GM12878 (cell line): Measurements from ENCODE around the gene CBLN2. TPM values are rescaled to one million over a fixed set of nuclear protein-coding genes. Genes with fewer than 3 reads are reported as not detected.

Experiments
- ATAC-seq: fragments of 200-7000 bp; cut with Tn5 transposase; 3 replicates; pipeline ENCODE4 v1.9.1; 2020; ENCODE audit warnings: mild to moderate bottlenecking, moderate library complexity
- Bru-seq: library from RNA; stranded (reverse); fragments of 400-500 nt; gene quantifications from one replicate; lab custom pipeline; 2021; lab: Mats Ljungman, UMichigan
- BruChase-seq, 2 experiments: library from RNA; stranded (reverse); fragments of 400-500 nt; gene quantifications; one replicate each; lab custom pipeline; 2021; lab: Mats Ljungman, UMichigan
- BruUV-seq: library from RNA; stranded (reverse); fragments of 400-500 nt; replicated peaks from 2 replicates; lab custom pipeline; 2021; lab: Mats Ljungman, UMichigan
- CTCF ChIA-PET: fragments of 300-600 bp; sonication (Branson Sonifier 250); formaldehyde crosslinking; extraction: SDS; loops from one replicate; lab custom pipeline; 2021; ENCODE audit warnings: inconsistent platforms; lab: Yijun Ruan, JAX
- POLR2A ChIA-PET: fragments of 350-600 bp; formaldehyde crosslinking; extraction: SDS; loops from one replicate; lab custom pipeline; 2021; ENCODE audit warnings: inconsistent platforms; lab: Charles Lee
- RAD21 ChIA-PET: fragments of 300-600 bp; sonication (Branson Sonifier 250); formaldehyde crosslinking; loops from one replicate; lab custom pipeline; 2023; ENCODE audit warnings: antibody characterized with exemption; ENCODE audit not compliant: unreplicated experiment; lab: Charles Lee
- SMC1A ChIA-PET: fragments of 300-600 bp; sonication (Branson Sonifier 250); formaldehyde crosslinking; loops from one replicate; lab custom pipeline; 2023; ENCODE audit not compliant: unreplicated experiment, uncharacterized antibody; lab: Charles Lee
- DNase-seq: peaks from one replicate; pipeline ENCODE4 v3.0.0-alpha.2; 2011; ENCODE audit warnings: low read depth, low spot score
- FAIRE-seq: peaks from 3 replicates; lab custom pipeline; 2011; peaks lifted over from hg19 to GRCh38; lab: Jason Lieb, UNC
- H2AFZ ChIP-seq: 2 replicates; pipeline ENCODE4 v1.6.0; 2011; ENCODE audit warnings: low read depth, low read length, control low read depth; ENCODE audit not compliant: control insufficient read depth
- H3K27ac ChIP-seq: 2 replicates; pipeline ENCODE4 v1.5.1; 2011; ENCODE audit warnings: control low read depth; ENCODE audit not compliant: control insufficient read depth, insufficient read depth
- H3K27me3 ChIP-seq, 2 experiments: replicated peaks in 1 of 2; 2 replicates each; pipeline versions ENCODE4 v1.6.0 to v1.6.1; 2011; ENCODE audit warnings: low read length in 1 of 2; ENCODE audit not compliant: control insufficient read depth in 2 of 2, insufficient read depth in 2 of 2
- H3K36me3 ChIP-seq, 2 experiments: 2 replicates each; pipeline ENCODE4 v1.5.1; 2011; ENCODE audit warnings: low read length in 1 of 2; ENCODE audit not compliant: control insufficient read depth in 2 of 2, insufficient read depth in 2 of 2
- H3K4me1 ChIP-seq: 2 replicates; pipeline ENCODE4 v1.6.1; 2011; ENCODE audit warnings: mild to moderate bottlenecking, low read length, moderate library complexity, mixed read lengths; ENCODE audit not compliant: control insufficient read depth, insufficient read depth
- H3K4me2 ChIP-seq: 2 replicates; pipeline ENCODE4 v1.6.0; 2011; ENCODE audit warnings: control low read depth; ENCODE audit not compliant: control insufficient read depth, insufficient read depth
- H3K4me3 ChIP-seq: fragments of 200-600 bp; sonication (generic); 2 replicates; pipeline ENCODE4 v1.5.1; 2016
- H3K79me2 ChIP-seq: 2 replicates; pipeline ENCODE4 v1.6.0; 2011; ENCODE audit warnings: low read length; ENCODE audit not compliant: control insufficient read depth, insufficient read depth
- H3K9ac ChIP-seq: 2 replicates; pipeline ENCODE4 v1.8.0; 2011; ENCODE audit warnings: low read length, control low read depth, mixed read lengths; ENCODE audit not compliant: control insufficient read depth, insufficient read depth
- H3K9me3 ChIP-seq: replicated peaks from 3 replicates; pipeline ENCODE4 v1.5.1; 2011; ENCODE audit warnings: mild to moderate bottlenecking, low read length; ENCODE audit not compliant: control insufficient read depth, insufficient read depth
- H4K20me1 ChIP-seq: 2 replicates; pipeline ENCODE4 v1.6.0; 2011; ENCODE audit not compliant: control insufficient read depth, insufficient read depth
- CREB1 ChIP-seq: IDR thresholded peaks from 2 replicates; pipeline ENCODE4 v1.6.1; 2012; ENCODE audit warnings: low read depth, mild to moderate bottlenecking, inconsistent platforms
- EGR1 ChIP-seq, 2 experiments: IDR thresholded peaks; 1 replicate in 1 of 2; 2 replicates in 1 of 2; pipeline ENCODE4 v1.6.1; 2011 to 2012; ENCODE audit warnings: low read depth in 2 of 2, low read length in 2 of 2, borderline replicate concordance in 1 of 2, mild to moderate bottlenecking in 1 of 2, moderate library complexity in 1 of 2
- PAX8 ChIP-seq: fragments of 450-650 bp; IDR thresholded peaks from 2 replicates; pipeline ENCODE4 v1.6.1; 2017; ENCODE audit warnings: mild to moderate bottlenecking, moderate library complexity
- RAD21 ChIP-seq: IDR thresholded peaks from 2 replicates; pipeline ENCODE4 v1.6.1; 2011; ENCODE audit warnings: mild to moderate bottlenecking, low read depth, low read length, moderate library complexity; ENCODE audit not compliant: insufficient read depth
- RUNX3 ChIP-seq: IDR thresholded peaks from 2 replicates; pipeline ENCODE4 v1.6.1; 2012; ENCODE audit warnings: low read length, inconsistent platforms
- SMC3 ChIP-seq: IDR thresholded peaks from 2 replicates; pipeline ENCODE4 v1.6.1; 2011; ENCODE audit warnings: low read length, improper control_type of control experiment, borderline replicate concordance
- TCF12 ChIP-seq: IDR thresholded peaks from 2 replicates; pipeline ENCODE4 v1.6.1; 2011; ENCODE audit warnings: low read depth, mild to moderate bottlenecking, low read length
- TCF3 ChIP-seq: IDR thresholded peaks from 2 replicates; pipeline ENCODE4 v1.6.1; 2012; ENCODE audit warnings: low read depth, mild to moderate bottlenecking, low read length, borderline replicate concordance; ENCODE audit not compliant: insufficient read depth
- YY1 ChIP-seq: IDR thresholded peaks from 2 replicates; pipeline ENCODE4 v1.6.1; 2011; ENCODE audit warnings: low read depth, mild to moderate bottlenecking, low read length
- WGBS: methylation state at CpG from one replicate; pipeline ENCODE4 v1.1.6; 2016; ENCODE audit warnings: low lambda C conversion rate; ENCODE audit not compliant: insufficient replicate concordance, insufficient coverage; ENCODE audit errors: missing lambda C conversion rate; 5-methylcytosine and 5-hydroxymethylcytosine counted together
- in situ Hi-C: fragments of 300-500 bp; cut with MboI; formaldehyde crosslinking; loops from 9 replicates; pipeline ENCODE4 v1.14.3; 2018; ENCODE audit warnings: mixed read lengths
- intact Hi-C: fragments of 100-400 bp; cut with micrococcal nuclease; formaldehyde crosslinking; loops from one replicate; pipeline ENCODE4 v1.14.2; 2022; ENCODE audit not compliant: unreplicated experiment
- long read RNA-seq, 2 experiments: library from polyadenylated mRNA; unstranded; transcript quantifications; one replicate each; pipeline ENCODE4 v2.0.0, GENCODE V29; 2019 to 2020
- polyA minus RNA-seq, 3 experiments: library from RNA; depleted of rRNA, polyadenylated mRNA; stranded (reverse); fragments of >200 nt; gene quantifications; 2 replicates each; pipeline ENCODE4 v1.2.3, GENCODE V29; 2011
- polyA plus RNA-seq, 11 experiments: library from polyadenylated mRNA; depleted of rRNA in 4 of 11; unstranded in 6 of 11; stranded (reverse) in 5 of 11; fragments of >200 nt; fragmentation: Nextera tagmentation in 4 of 11; fragmentation: Illumina TruSeq in 1 of 11; extraction: Ambion mirVana in 4 of 11; extraction: Trizol in 1 of 11; gene quantifications; 1 replicate in 1 of 11; 2 replicates in 10 of 11; pipeline versions ENCODE4 v1.2.1 to v1.2.3, GENCODE V29; 2011 to 2016; ENCODE audit warnings: inconsistent platforms in 2 of 11, missing spikeins in 2 of 11, low read depth in 1 of 11
- total RNA-seq, 4 experiments: library from RNA; depleted of rRNA in 3 of 4; stranded (reverse); fragments of >200 nt in 3 of 4; fragmentation: Illumina TruSeq in 1 of 4; extraction: Trizol in 1 of 4; gene quantifications; 2 replicates each; pipeline versions ENCODE4 v1.2.1 to v1.2.3, GENCODE V29; 2013 to 2021
- TF ChIP-seq, protein P1 (sequence below), 3 experiments: IDR thresholded peaks in 2 of 3; conservative IDR thresholded peaks in 1 of 3; 2 replicates each; pipeline ENCODE4 v1.5.1; 2011; ENCODE audit warnings: low read depth in 3 of 3, low read length in 3 of 3, mild to moderate bottlenecking in 3 of 3, control low read depth in 2 of 3, moderate library complexity in 2 of 3, inconsistent platforms in 1 of 3, mixed read lengths in 1 of 3; ENCODE audit not compliant: control insufficient read depth in 2 of 3, insufficient read depth in 1 of 3; ENCODE audit errors: extremely low read depth in 1 of 3
- TF ChIP-seq, protein P2 (sequence below): fragments of 450-650 bp; IDR thresholded peaks from 2 replicates; pipeline ENCODE4 v1.6.1; 2017; ENCODE audit warnings: mild to moderate bottlenecking

The CBLN2 gene
- not detected in 2 replicates for total RNA-seq (2013; cell fraction: nucleolus; rRNA removed)
- total RNA-seq (2014; rRNA removed): 0.11 and 0.28 TPM in 2 replicates
- total RNA-seq (2014; rRNA removed; fragmentation: Illumina TruSeq; extraction: Trizol): 0.22 and 0.28 TPM in 2 replicates
- 0.21 and 0.38 TPM in 2 replicates for total RNA-seq (2021)
- not detected for polyA plus RNA-seq (2011; ENCODE audit: low read depth)
- 14.6 and 17.0 TPM in 2 replicates for polyA plus RNA-seq (2011; rRNA removed)
- polyA plus RNA-seq (2011; cell fraction: cytosol; rRNA removed): 8.2 and 8.6 TPM in 2 replicates
- 12.8 and 16.1 TPM in 2 replicates for polyA plus RNA-seq (2011; cell fraction: nucleus; rRNA removed)
- 0.37 TPM in 1 of 2 replicates, not detected in the other for polyA plus RNA-seq (2012)
- 0.31 and 0.41 TPM in 2 replicates for polyA plus RNA-seq (2014; fragmentation: Illumina TruSeq; extraction: Trizol)
- polyA plus RNA-seq (2014; fragmentation: Nextera tagmentation; extraction: Ambion mirVana): under 1 TPM in 1 of 2 experiments, not detected in 1; 0.11 TPM
- polyA plus RNA-seq (2014; rRNA removed): 0.18 and 1.1 TPM in 2 replicates
- polyA plus RNA-seq (2016; fragmentation: Nextera tagmentation; extraction: Ambion mirVana): under 1 TPM in 1 of 2 experiments, not detected in 1; 0.16 TPM
- 8.9 and 9.6 TPM in 2 replicates for polyA minus RNA-seq (2011; rRNA and poly(A)+ RNA removed)
- 3.7 and 3.9 TPM in 2 replicates for polyA minus RNA-seq (2011; cell fraction: cytosol; rRNA and poly(A)+ RNA removed)
- polyA minus RNA-seq (2011; cell fraction: nucleus; rRNA and poly(A)+ RNA removed): 4.1 and 6.0 TPM in 2 replicates
- Bru-seq, nascent RNA: percentile 6 among the genes with signal in this experiment
- BruChase-seq, experiment 1, labeled RNA remaining after a 6-hour chase: percentile 6 among the genes with signal in this experiment
- BruChase-seq, experiment 2, labeled RNA remaining after a 2-hour chase: percentile 7 among the genes with signal in this experiment
- long read RNA-seq, experiment 1, partial matches to known transcripts: 0 of 4 reads
- long read RNA-seq, experiment 1, other reads (novel, unspliced or antisense): 1 of 4 reads
- long read RNA-seq, experiment 2, partial matches to known transcripts: 11 of 17 reads
- long read RNA-seq, experiment 2, other reads (novel, unspliced or antisense): 6 of 17 reads

DNA sequence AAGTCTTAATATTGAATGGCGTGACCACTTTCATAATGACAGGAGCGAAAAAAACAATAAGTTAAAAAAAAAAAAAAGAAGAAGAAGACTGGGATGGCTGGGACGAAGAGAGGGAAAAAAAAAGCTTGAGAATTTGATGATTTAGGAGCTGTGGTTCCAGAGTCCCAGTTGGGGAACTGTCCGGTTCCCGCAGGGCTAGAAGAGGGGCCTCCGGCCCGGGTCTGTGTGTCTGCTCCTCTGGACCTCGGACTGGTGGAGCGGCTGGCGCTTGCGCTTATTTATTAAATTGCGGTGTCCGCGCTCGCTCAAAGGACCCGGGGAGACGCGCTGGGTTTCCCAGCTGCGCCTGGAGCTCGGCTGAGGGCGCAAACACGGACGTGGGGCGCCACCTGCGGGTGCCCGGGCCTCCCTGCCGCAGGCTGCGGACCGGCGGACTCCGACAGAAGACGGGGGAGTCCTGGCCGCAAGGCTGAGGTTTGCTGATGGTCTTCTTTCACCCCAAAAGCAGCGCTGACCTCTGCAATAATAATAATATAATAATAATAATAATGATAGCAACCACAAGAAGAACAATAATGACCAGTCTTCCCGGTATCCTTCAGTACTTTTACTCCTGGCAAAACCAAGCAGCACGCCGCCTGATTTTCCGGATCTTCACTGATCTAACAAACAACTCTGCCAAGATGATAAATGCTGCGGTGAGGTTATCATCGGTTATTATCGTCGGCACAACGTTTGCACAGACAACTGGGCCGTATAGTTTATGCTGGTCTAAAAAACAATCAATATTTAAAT, at the start of gene CBLN2:
Gene CBLN2 (minus strand): TSS at position 251 of the 795 bp plus-strand sequence. CDS start 2,182 bp downstream, outside the sequence.
- TF ChIP-seq, protein P1, sequence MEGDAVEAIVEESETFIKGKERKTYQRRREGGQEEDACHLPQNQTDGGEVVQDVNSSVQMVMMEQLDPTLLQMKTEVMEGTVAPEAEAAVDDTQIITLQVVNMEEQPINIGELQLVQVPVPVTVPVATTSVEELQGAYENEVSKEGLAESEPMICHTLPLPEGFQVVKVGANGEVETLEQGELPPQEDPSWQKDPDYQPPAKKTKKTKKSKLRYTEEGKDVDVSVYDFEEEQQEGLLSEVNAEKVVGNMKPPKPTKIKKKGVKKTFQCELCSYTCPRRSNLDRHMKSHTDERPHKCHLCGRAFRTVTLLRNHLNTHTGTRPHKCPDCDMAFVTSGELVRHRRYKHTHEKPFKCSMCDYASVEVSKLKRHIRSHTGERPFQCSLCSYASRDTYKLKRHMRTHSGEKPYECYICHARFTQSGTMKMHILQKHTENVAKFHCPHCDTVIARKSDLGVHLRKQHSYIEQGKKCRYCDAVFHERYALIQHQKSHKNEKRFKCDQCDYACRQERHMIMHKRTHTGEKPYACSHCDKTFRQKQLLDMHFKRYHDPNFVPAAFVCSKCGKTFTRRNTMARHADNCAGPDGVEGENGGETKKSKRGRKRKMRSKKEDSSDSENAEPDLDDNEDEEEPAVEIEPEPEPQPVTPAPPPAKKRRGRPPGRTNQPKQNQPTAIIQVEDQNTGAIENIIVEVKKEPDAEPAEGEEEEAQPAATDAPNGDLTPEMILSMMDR (IDR thresholded peaks at IDR 0.05 in 2 of 3, conservative IDR thresholded peaks at IDR 0.05 in 1 of 3; ENCODE audit: control insufficient read depth in 2 of 3, extremely low read depth in 1 of 3, insufficient read depth in 1 of 3, low read depth in 3 of 3, low read length in 3 of 3): peak; percentile 54 to 80 (median 76)
- TF ChIP-seq RAD21: peak; percentile 76
- TF ChIP-seq EGR1 (IDR thresholded peaks at IDR 0.05; ENCODE audit: borderline replicate concordance in 1 of 2, low read depth in 2 of 2, low read length in 2 of 2): no peak
- no peak for TF ChIP-seq TCF3
- TF ChIP-seq TCF12: 0 out of 2 replicates have a peak, but pooled peaks have one; percentile 36
- TF ChIP-seq SMC3: peak; percentile 55
- no peak for TF ChIP-seq PAX8
- no peak for TF ChIP-seq RUNX3
- TF ChIP-seq YY1: peak; percentile 52; the same call in 1 of the 2 replicates
- TF ChIP-seq CREB1: no peak
- TF ChIP-seq, protein P2, sequence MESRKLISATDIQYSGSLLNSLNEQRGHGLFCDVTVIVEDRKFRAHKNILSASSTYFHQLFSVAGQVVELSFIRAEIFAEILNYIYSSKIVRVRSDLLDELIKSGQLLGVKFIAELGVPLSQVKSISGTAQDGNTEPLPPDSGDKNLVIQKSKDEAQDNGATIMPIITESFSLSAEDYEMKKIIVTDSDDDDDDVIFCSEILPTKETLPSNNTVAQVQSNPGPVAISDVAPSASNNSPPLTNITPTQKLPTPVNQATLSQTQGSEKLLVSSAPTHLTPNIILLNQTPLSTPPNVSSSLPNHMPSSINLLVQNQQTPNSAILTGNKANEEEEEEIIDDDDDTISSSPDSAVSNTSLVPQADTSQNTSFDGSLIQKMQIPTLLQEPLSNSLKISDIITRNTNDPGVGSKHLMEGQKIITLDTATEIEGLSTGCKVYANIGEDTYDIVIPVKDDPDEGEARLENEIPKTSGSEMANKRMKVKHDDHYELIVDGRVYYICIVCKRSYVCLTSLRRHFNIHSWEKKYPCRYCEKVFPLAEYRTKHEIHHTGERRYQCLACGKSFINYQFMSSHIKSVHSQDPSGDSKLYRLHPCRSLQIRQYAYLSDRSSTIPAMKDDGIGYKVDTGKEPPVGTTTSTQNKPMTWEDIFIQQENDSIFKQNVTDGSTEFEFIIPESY: no peak
- RAD21 ChIA-PET: interaction anchor here (0.7 to 1.6 kb wide), 7 partner anchors 28 to 1945 kb away, joined by 4 to 7 read pairs (median 4); no protein-coding TSS in a partner anchor
- CTCF ChIA-PET: interaction anchor here (0.6 to 1.5 kb wide), 16 partner anchors 8 to 1945 kb away, joined by 3 to 7 read pairs (median 4); no protein-coding TSS in a partner anchor
- Histone ChIP-seq H3K9ac (no peak within 1 kb of the TSS), H2AFZ (no peak within 1 kb of the TSS), H3K4me2 (no peak within 1 kb of the TSS), H4K20me1 (no peaks in the 10 kb centered on the region), H3K27ac (no peak within 1 kb of the TSS), H3K36me3 (no peaks in the 10 kb centered on the region), H3K4me3 (no peak within 1 kb of the TSS), H3K79me2 (no peaks in the 10 kb centered on the region), H3K27me3 (peaks cover 0 to 3% of the 10 kb centered on the region in 2 experiments; a peak in 2 of 4 replicates), H3K9me3 (no peaks in the 10 kb centered on the region), H3K4me1 (no peaks in the 10 kb centered on the region)
- intact Hi-C loops (loop anchor here (5.0 kb wide), 1 partner anchor 1612 kb away; no protein-coding TSS in a partner anchor), in situ Hi-C loops (loop anchor here (10.0 kb wide), 1 partner anchor 1609 kb away; no protein-coding TSS in a partner anchor)
- no peak for DNase-seq
- SMC1A ChIA-PET: interaction anchor here (0.6 to 1.6 kb wide), 9 partner anchors 18 to 1762 kb away, joined by 3 to 7 read pairs (median 3); no protein-coding TSS in a partner anchor
- no TSS peak for BruUV-seq
- 8% methylated on average over 43 of the region's 44 CpGs for WGBS
- no peak for FAIRE-seq
- ATAC-seq: peak; percentile 97
- POLR2A ChIA-PET: interaction anchor here (0.6 kb wide), 1 partner anchor 1465 kb away, joined by 3 read pairs; no protein-coding TSS in a partner anchor
